H9 (cell line): Measurements from ENCODE around the gene COL11A1. TPM values are rescaled to one million over a fixed set of nuclear protein-coding genes. Genes with fewer than 3 reads are reported as not detected.

Experiments
- DNase-seq: peaks from one replicate; pipeline ENCODE4 v3.0.0-alpha.2; 2017
- H2AFZ ChIP-seq: one replicate; pipeline ENCODE4 v1.6.1; 2013; ENCODE audit warnings: mild to moderate bottlenecking, low read length, control low read depth, moderate library complexity
- H2AK5ac ChIP-seq: 2 replicates; pipeline ENCODE4 v1.6.1; 2013; ENCODE audit warnings: low read length, control low read depth, mixed read lengths; ENCODE audit not compliant: insufficient read length
- H2BK120ac ChIP-seq: one replicate; pipeline ENCODE4 v1.6.1; 2013; ENCODE audit warnings: low read depth, mild to moderate bottlenecking, low read length, control low read depth, inconsistent platforms; ENCODE audit not compliant: poor library complexity, severe bottlenecking
- H2BK12ac ChIP-seq: 2 replicates; pipeline ENCODE4 v1.6.1; 2013; ENCODE audit warnings: low read length, control low read depth, mixed read lengths, low read depth; ENCODE audit not compliant: insufficient read length
- H2BK15ac ChIP-seq: 2 replicates; pipeline ENCODE4 v1.6.1; 2013; ENCODE audit warnings: low read depth, low read length, control low read depth
- H2BK20ac ChIP-seq: one replicate; pipeline ENCODE4 v1.6.1; 2013; ENCODE audit warnings: low read depth, mild to moderate bottlenecking, low read length, control low read depth, inconsistent platforms; ENCODE audit not compliant: poor library complexity, severe bottlenecking
- H2BK5ac ChIP-seq: 2 replicates; pipeline ENCODE4 v1.6.1; 2013; ENCODE audit warnings: low read length, control low read depth, mixed read lengths; ENCODE audit not compliant: insufficient read length
- H3K14ac ChIP-seq: 2 replicates; pipeline ENCODE4 v1.6.1; 2013; ENCODE audit warnings: low read length, control low read depth; ENCODE audit not compliant: insufficient read depth
- H3K18ac ChIP-seq: 2 replicates; pipeline ENCODE4 v1.6.1; 2013; ENCODE audit warnings: low read depth, mild to moderate bottlenecking, mixed read lengths, low read length, control low read depth; ENCODE audit not compliant: insufficient read length
- H3K23ac ChIP-seq: 2 replicates; pipeline ENCODE4 v1.6.1; 2013; ENCODE audit warnings: low read length, control low read depth, mixed read lengths, low read depth; ENCODE audit not compliant: insufficient read length
- H3K23me2 ChIP-seq: 2 replicates; pipeline ENCODE4 v1.6.1; 2013; ENCODE audit warnings: low read depth, mild to moderate bottlenecking, mixed read lengths, low read length, control low read depth; ENCODE audit not compliant: insufficient read length, poor library complexity, severe bottlenecking
- H3K27ac ChIP-seq: 2 replicates; pipeline ENCODE4 v1.5.1; 2013; ENCODE audit warnings: low read length, control low read depth, mixed read lengths, low read depth; ENCODE audit not compliant: insufficient read length
- H3K27me3 ChIP-seq: 2 replicates; pipeline ENCODE4 v1.6.1; 2013; ENCODE audit warnings: low read length, control low read depth, inconsistent platforms; ENCODE audit not compliant: insufficient read depth
- H3K4ac ChIP-seq: 2 replicates; pipeline ENCODE4 v1.6.1; 2013; ENCODE audit warnings: low read depth, mild to moderate bottlenecking, control low read depth, inconsistent platforms, low read length, moderate library complexity
- H3K4me1 ChIP-seq: 2 replicates; pipeline ENCODE4 v1.6.1; 2013; ENCODE audit warnings: low read length, control low read depth, inconsistent platforms; ENCODE audit not compliant: insufficient read depth
- H3K4me2 ChIP-seq: 2 replicates; pipeline ENCODE4 v1.6.1; 2013; ENCODE audit warnings: low read length, control low read depth, mixed read lengths; ENCODE audit not compliant: insufficient read length, insufficient read depth
- H3K56ac ChIP-seq: 2 replicates; pipeline ENCODE4 v1.6.1; 2013; ENCODE audit warnings: low read depth, mild to moderate bottlenecking, mixed read lengths, low read length, control low read depth; ENCODE audit not compliant: insufficient read length
- H3K79me1 ChIP-seq: 2 replicates; pipeline ENCODE4 v1.6.1; 2013; ENCODE audit warnings: low read depth, mild to moderate bottlenecking, moderate library complexity, low read length, control low read depth, inconsistent platforms; ENCODE audit not compliant: insufficient read depth, poor library complexity, severe bottlenecking
- H3K79me2 ChIP-seq: 2 replicates; pipeline ENCODE4 v1.6.1; 2013; ENCODE audit warnings: low read length, control low read depth, inconsistent platforms; ENCODE audit not compliant: insufficient read depth
- H3K9ac ChIP-seq: 2 replicates; pipeline ENCODE4 v1.6.1; 2013; ENCODE audit warnings: low read length, control low read depth, mixed read lengths; ENCODE audit not compliant: insufficient read length; ENCODE audit errors: extremely low read depth
- H3K9me3 ChIP-seq: one replicate; pipeline ENCODE4 v1.6.1; 2013; ENCODE audit warnings: low read depth, low read length, inconsistent platforms; ENCODE audit not compliant: control insufficient read depth
- H3T11ph ChIP-seq: one replicate; pipeline ENCODE4 v1.6.1; 2013; ENCODE audit warnings: mild to moderate bottlenecking, low read length, control low read depth, inconsistent platforms
- H4K20me1 ChIP-seq: one replicate; pipeline ENCODE4 v1.6.1; 2013; ENCODE audit not compliant: control insufficient read depth, insufficient read length, insufficient read depth
- H4K5ac ChIP-seq: 2 replicates; pipeline ENCODE4 v1.6.1; 2013; ENCODE audit warnings: low read depth, mild to moderate bottlenecking, mixed read lengths, low read length, control low read depth; ENCODE audit not compliant: insufficient read length
- H4K8ac ChIP-seq: replicated peaks from 2 replicates; pipeline ENCODE4 v1.6.1; 2013; ENCODE audit warnings: low read length, control low read depth, mixed read lengths, low read depth; ENCODE audit not compliant: insufficient read length
- H4K91ac ChIP-seq: 2 replicates; pipeline ENCODE4 v1.6.1; 2013; ENCODE audit warnings: low read depth, mild to moderate bottlenecking, moderate library complexity, mixed read lengths, low read length, control low read depth; ENCODE audit not compliant: insufficient read length
- H3K27ac Mint-ChIP-seq, 3 experiments: 2 replicates in 2 of 3; 3 replicates in 1 of 3; pipeline ENCODE4 v1.8.0; 2020 to 2021; ENCODE audit warnings: mixed read lengths in 3 of 3, mild to moderate bottlenecking in 1 of 3, moderate library complexity in 1 of 3
- H3K27me3 Mint-ChIP-seq: 2 replicates; pipeline ENCODE4 v1.8.0; 2021; ENCODE audit warnings: low read depth, mild to moderate bottlenecking, moderate library complexity, mixed read lengths
- H3K36me3 Mint-ChIP-seq, 3 experiments: 2 replicates in 2 of 3; 3 replicates in 1 of 3; pipeline ENCODE4 v1.8.0; 2020 to 2021; ENCODE audit warnings: low read depth in 3 of 3, mixed read lengths in 3 of 3; ENCODE audit not compliant: insufficient read depth in 1 of 3
- H3K4me1 Mint-ChIP-seq, 2 experiments: 2 replicates each; pipeline ENCODE4 v1.8.0; 2020; ENCODE audit warnings: mixed read lengths in 2 of 2
- H3K4me3 Mint-ChIP-seq, 2 experiments: 2 replicates in 1 of 2; 3 replicates in 1 of 2; pipeline ENCODE4 v1.8.0; 2020 to 2021; ENCODE audit warnings: mild to moderate bottlenecking in 2 of 2, mixed read lengths in 2 of 2, moderate library complexity in 1 of 2
- H3K9me3 Mint-ChIP-seq, 2 experiments: 2 replicates in 1 of 2; 3 replicates in 1 of 2; pipeline ENCODE4 v1.8.0; 2020; ENCODE audit warnings: mild to moderate bottlenecking in 2 of 2, mixed read lengths in 2 of 2, moderate library complexity in 1 of 2
- CTCF ChIP-seq: fragments of 200-600 bp; sonication (generic); conservative IDR thresholded peaks from 3 replicates; pipeline ENCODE4 v1.8.0; 2021; ENCODE audit warnings: antibody characterized with exemption, mild to moderate bottlenecking
- whole genome bisulfite sequencing: extraction: QIAGEN DNeasy Blood & Tissue Kit; methylation state at CpG from one replicate; pipeline ENCODE4 v1.1.7; 2013; ENCODE audit warnings: missing lambda C conversion rate, low lambda C conversion rate, mixed read lengths; ENCODE audit not compliant: insufficient read length; ENCODE audit errors: extremely low coverage; 5-methylcytosine and 5-hydroxymethylcytosine counted together
- total RNA-seq: library from RNA; stranded (reverse); gene quantifications from 2 replicates; pipeline ENCODE4 v1.2.1, GENCODE V29; 2021

Gene COL11A1
- total RNA-seq, 1 experiment from 2014 or later, result 7.5 TPM

GRCh38 chr1:103087256-103087655 is 21.1 kb downstream of the COL11A1 start:
- H2AK5ac ChIP-seq, result no peak overlapping the region
- no peaks in the 10 kb centered on the region; the same call in 1 of the 2 replicates for H3K79me2 ChIP-seq
- no peak for TF ChIP-seq CTCF
- no peak overlapping the region for H2BK20ac ChIP-seq
- H2BK15ac ChIP-seq, result no peak overlapping the region
- H3T11ph ChIP-seq, result no peak overlapping the region
- no peak overlapping the region for H2AFZ ChIP-seq
- no peak overlapping the region for H3K18ac ChIP-seq
- Mint-ChIP-seq H3K4me1 (no peaks in the 10 kb centered on the region), H3K36me3 (no peaks in the 10 kb centered on the region), H3K27me3 (no peaks in the 10 kb centered on the region), H3K9me3 (no peaks in the 10 kb centered on the region), H3K4me3 (no peak overlapping the region), H3K27ac (no peak overlapping the region)
- H3K9ac ChIP-seq, result no peak overlapping the region
- no peak overlapping the region for H3K14ac ChIP-seq
- H2BK12ac ChIP-seq, result no peak overlapping the region
- H3K56ac ChIP-seq, result no peak overlapping the region
- no peak overlapping the region for H3K23ac ChIP-seq
- no peak for DNase-seq
- H3K79me1 ChIP-seq, result no peaks in the 10 kb centered on the region
- H4K8ac ChIP-seq, result no peak overlapping the region
- H3K23me2 ChIP-seq, result no peaks in the 10 kb centered on the region
- H3K4me1 ChIP-seq, result no peaks in the 10 kb centered on the region
- no peak overlapping the region for H4K5ac ChIP-seq
- H3K9me3 ChIP-seq, result no peaks in the 10 kb centered on the region
- H4K91ac ChIP-seq, result no peak overlapping the region
- H3K27me3 ChIP-seq, result no peaks in the 10 kb centered on the region
- H2BK120ac ChIP-seq, result no peak overlapping the region
- no peaks in the 10 kb centered on the region for H4K20me1 ChIP-seq
- no peak overlapping the region for H2BK5ac ChIP-seq
- no peak overlapping the region for H3K27ac ChIP-seq
- no peak overlapping the region for H3K4ac ChIP-seq
- no CpG with 5 or more reads among the region's 1 CpG for WGBS
- no peak overlapping the region for H3K4me2 ChIP-seq
